HG02973 (cell line): Measurements from ENCODE around the gene RINL.
"Not testable (repeated sequence)": the region's sequence is repeated elsewhere in the genome, so short reads cannot be mapped to it uniquely, and the experiment has no call there.

ENCODE experiments used
- ATAC-seq: cut with Tn5 transposase; IDR thresholded peaks from one replicate; pipeline ENCODE4 v1.9.1; 2021; ENCODE audit warnings: moderate library complexity; ENCODE audit not compliant: unreplicated experiment

RINL gene

GRCh38 chr19:38878575-38879399 lies 712 bp upstream of the RINL start:
- no peak for ATAC-seq

GRCh38 chr19:38875656-38876395 lies 2.2 kb downstream of the RINL start:
- no peak for ATAC-seq

GRCh38 chr19:38873400-38873799 lies 4.7 kb downstream of the RINL start:
- ATAC-seq, result not testable (repeated sequence)

- no peak for ATAC-seq
Observed at GRCh38 chr19:38870612-38871011, 7.5 kb downstream of the RINL start.

DNA sequence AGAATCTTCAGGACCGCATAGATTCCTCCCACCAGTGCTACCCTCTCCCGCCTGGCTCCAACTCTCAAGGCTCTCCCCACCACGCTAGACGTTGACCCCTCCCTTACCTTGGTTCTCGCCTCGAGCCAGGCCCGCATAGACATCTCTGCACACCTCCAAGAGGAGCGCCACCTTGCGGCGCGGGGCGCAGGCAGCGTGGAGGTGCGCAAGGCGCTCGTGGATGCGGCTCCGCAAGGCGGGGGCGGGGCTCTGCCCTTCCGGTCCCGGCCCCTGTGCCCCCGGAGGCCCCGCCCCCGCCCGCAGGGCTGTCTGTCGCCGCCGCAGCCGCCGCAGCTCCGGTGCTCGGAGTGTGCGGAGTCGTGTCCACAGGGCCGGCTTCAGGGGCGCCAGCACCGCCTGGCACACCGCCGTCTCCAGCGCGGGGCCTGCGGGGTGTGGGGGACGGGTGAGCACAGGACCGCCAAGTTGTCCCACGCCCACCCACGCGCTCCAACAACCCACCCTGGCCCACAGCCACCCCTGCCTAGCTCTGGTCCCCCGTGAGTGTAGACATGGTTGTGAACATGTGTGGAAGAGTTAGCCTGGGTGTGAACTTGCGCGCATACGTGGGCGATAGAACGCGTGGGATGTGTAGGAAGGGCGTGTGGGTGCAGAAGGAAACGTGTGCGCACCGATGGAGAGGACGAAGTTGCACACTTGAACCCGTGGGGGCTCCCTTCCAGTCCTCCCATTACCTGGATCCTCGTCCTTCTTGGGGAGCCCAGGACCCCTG lies 8.1 kb downstream of the RINL start:
- ATAC-seq, result peak; percentile 63

DNA sequence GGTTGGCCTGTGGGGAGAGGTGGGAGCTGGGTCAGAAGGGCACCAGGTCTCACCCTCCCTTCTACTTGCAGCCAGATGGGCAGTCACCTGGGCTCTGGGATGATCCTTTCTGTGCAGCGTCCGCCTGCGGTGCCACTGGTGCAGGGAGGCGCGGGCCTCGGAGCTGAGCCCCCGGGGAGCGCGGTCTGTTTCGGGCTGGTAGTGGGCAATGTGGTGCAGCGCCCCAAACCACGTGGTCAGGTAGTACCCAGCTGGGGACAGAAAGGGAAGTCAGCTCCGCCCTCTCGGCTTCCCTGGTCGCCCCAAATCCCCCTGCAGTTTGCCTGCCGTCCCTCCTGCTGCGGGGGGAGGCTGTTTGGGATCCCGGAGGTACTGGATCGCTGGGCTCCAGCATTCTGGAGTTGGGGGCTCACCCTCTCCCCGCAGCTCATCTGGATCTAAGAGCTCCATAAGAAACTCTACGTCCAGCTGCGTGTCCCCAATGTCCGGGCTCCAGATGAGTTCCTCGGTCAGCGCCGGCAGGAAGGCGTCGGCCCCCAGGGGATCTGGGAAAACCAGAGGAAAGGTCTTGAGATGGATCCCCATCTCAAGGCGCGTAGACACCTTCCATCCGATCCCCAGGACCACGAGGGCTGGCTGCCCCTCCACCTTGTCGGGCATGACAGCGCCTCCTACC lies 8.8 kb downstream of the RINL start:
- no peak for ATAC-seq

GRCh38 chr19:38868551-38868950 lies 9.5 kb downstream of the RINL start:
- no peak for ATAC-seq

DNA sequence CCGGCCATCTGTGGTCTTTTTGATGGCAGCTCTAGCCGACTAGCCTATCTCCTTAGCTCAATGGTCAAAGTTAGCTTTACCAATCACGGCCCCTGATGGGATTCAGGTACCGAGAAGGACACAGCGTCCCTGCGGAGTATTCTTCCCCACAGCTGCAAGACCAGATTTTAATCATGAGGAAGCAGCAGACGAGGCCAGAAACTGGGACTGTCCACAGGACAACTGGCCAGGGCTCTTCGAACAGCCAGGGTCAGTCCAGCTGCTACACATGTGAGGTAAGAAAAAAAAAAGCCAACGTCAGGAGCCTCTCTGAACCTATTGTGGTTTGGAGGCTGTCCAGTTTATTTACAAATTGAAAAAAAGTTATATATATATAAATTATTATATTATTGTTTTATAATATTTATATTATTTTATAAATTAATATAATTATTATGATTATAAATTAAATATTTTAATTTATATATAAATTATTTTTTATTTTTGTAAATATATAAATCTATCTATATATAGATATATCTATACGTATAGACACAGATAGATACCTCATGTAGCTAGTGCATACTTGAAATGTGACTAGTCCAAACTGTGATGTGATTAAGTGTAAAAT lies 10.8 kb downstream of the RINL start:
- ATAC-seq, result no peak

DNA sequence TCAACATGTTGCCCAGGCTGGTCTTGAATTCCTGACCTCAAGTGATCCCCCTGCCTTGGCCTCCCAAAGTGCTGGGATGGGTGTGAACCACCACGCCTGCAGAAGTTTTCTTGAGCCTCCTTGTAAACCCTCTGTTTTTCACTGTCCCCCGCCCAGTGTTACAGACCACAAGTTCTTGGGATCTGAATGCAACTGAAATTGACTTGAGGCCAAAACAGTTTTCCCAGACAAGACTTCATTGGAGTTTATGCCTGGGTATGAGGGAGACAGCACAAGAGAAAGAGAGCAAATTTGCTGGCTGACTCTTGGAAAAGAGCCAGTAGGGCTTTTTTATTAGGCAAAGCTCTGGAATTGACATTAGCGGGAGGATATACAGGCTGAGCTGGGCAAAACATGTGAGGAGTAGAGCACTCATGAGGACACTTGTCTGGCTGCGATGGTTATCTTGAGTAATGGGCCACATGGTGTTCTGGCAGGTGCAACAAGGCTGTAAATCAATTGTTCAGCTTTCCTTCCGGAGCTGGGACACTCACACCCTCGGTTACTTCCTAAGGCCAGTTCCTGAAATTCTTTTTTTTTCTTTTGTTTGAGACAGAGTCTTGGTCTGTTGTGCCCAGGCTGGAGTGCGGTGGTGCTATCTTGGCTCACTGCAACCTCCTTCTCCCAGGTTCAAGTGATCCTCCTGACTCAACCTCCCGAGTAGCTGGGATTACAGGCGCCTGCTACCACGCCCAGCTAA lies 15.6 kb downstream of the RINL start:
- no peak for ATAC-seq

- ATAC-seq, result no peak
Observed at GRCh38 chr19:38861368-38861767, 16.7 kb downstream of the RINL start.

GRCh38 chr19:38859631-38860204 lies 18.4 kb downstream of the RINL start:
- not testable (repeated sequence) for ATAC-seq

GRCh38 chr19:38856813-38857212 lies 21.3 kb downstream of the RINL start:
- ATAC-seq, result no peak

DNA sequence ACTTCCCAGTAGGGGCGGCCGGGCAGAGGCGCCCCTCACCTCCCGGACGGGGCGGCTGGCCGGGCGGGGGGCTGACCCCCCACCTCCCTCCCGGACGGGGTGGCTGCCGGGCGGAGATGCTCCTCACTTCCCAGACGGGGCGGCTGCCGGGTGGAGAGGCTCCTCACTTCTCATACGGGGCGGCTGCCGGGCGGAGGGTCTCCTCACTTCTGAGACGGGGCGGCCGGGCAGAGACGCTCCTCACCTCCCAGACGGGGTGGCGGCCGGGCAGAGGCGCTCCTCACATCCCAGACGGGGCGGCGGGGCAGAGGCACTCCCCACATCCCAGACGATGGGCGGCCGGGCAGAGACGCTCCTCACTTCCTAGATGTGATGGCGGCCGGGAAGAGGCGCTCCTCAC lies 22.3 kb downstream of the RINL start:
- ATAC-seq, result not testable (repeated sequence)

DNA sequence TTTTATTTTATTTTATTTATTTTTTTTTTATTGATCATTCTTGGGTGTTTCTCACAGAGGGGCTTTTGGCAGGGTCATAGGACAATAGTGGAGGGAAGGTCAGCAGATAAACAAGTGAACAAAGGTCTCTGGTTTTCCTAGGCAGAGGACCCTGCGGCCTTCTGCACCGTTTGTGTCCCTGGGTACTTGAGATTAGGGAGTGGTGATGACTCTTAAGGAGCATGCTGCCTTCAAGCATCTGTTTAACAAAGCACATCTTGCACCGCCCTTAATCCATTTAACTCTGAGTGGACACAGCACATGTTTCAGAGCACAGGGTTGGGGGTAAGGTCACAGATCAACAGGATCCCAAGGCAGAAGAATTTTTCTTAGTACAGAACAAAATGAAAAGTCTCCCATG lies 23.1 kb downstream of the RINL start:
- ATAC-seq, result not testable (repeated sequence)

DNA sequence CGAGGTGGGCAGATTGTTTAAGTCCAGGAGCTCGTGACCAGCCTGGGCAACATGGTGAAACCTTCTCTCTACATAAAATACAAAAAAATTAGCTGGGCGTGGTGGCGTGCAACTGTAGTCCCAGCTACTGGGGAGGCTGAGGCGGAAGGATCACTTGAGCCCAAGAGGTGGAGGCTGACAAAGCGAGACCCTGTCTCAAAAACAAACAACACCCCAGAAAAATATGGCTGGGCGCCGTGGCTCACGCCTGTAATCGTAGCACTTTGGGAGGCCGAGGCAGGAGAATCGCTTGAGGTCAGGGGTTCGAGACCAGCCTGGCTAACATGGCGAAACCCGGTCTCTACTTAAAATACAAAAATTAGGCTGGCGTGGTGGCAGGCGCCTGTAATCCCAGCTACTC lies 24.9 kb downstream of the RINL start:
- no peak for ATAC-seq

- ATAC-seq, result no peak
Observed at GRCh38 chr19:38852231-38853044, 25.6 kb downstream of the RINL start.

DNA sequence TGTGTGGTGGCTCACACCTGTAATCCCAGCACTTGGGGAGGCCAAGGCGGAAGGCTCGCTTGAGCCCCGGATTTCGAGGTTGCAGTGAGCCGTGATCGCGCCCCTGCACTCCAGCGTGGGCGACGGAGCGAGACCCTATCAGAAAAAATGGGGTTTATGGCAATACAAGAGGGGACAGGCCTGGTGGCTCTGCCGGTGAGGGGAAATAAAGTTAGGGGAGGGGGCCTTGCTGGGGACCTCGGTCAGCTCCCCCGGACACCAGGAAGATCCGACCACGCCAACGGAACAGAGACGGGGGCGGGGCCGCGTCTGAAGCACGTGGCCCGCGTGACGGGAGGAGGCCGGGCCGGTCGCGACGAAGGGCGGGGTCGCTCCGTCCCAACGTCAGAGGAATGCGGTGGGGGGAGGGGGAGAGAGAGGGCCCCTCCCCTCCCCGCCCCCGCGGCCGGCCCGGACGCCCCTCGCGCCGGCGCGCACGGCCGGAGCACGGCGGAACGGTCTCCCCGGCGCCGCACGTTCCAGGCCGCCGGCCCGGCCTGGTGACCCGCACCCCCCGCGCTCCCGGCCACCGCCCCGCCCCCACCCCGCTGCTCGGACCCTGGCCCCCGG lies 26.3 kb downstream of the RINL start:
- ATAC-seq, result peak; percentile 25

DNA sequence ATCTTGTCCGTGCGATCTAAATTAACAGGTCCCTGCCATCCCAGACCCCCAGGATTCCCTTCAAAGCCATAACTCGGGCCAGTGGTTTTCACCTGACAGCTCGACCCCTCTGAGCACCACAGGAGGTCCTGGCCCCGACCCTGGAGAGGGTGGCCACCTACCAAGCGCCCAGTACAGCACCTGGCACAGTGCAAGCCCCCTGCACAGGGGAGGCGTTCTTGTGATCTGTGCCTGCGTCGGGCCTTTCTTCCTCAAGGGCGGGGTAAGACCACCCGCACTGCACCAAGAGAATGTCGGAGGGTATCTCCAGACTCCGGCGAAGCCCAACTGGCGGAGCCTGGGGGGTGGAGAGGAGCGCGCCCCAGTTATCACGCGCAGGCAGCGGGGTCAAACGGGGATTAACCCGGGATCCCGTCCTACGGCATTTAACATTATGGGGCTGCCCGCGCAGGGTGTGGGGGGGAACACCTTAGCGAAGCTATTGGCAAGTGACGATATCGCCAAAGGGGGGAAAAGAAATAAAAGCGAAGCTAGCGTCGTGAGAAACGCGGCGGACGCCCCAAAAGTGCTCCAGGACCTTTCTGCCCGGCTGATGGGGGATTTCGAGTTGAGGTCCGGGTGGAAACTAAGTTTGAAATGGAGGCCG lies 27.0 kb downstream of the RINL start:
- ATAC-seq, result no peak
